ENCODE measurements around the gene CDKN2B. TPM values are rescaled to one million over a fixed set of nuclear protein-coding genes. Genes with fewer than 3 reads are reported as not detected.

Gene CDKN2B
- total RNA-seq, 1 experiment from 2014 or later = 30.4 TPM

GRCh38 chr9:21972361-21972760, 36.7 kb downstream of the CDKN2B start:
- peaks cover 14% of the 10 kb centered on the region for H3K4me1 Mint-ChIP-seq (ENCODE audit: low read depth, unreplicated experiment)
- H3K9me3 Mint-ChIP-seq (ENCODE audit: low read depth, unreplicated experiment) = no peaks in the 10 kb centered on the region
- no peak for DNase-seq
- no TSS peak for BruUV-seq (replicated peaks)
- H3K27ac Mint-ChIP-seq (ENCODE audit: unreplicated experiment) = peak overlapping the region; percentile 76
- no peaks in the 10 kb centered on the region for H3K27me3 Mint-ChIP-seq (ENCODE audit: unreplicated experiment)
- CTCF ChIA-PET = no interaction called here
- no peak for TF ChIP-seq CTCF (IDR thresholded peaks at IDR 0.05; ENCODE audit: unreplicated experiment)
- H3K36me3 Mint-ChIP-seq (ENCODE audit: insufficient read depth, unreplicated experiment) = peaks cover 86% of the 10 kb centered on the region
- peak overlapping the region; percentile 97 for H3K4me3 Mint-ChIP-seq (ENCODE audit: low read depth, unreplicated experiment)
- intact Hi-C loops (cut with micrococcal nuclease; ENCODE audit: unreplicated experiment) = loop anchor here (5.0 kb wide), 1 partner anchor 160 kb away; no protein-coding TSS in a partner anchor

GRCh38 chr9:21970800-21971640, 38.1 kb downstream of the CDKN2B start:
- Mint-ChIP-seq H3K36me3 (ENCODE audit: insufficient read depth, unreplicated experiment) (peaks cover 95% of the 10 kb centered on the region), H3K4me3 (ENCODE audit: low read depth, unreplicated experiment) (peak overlapping the region; percentile 97), H3K9me3 (ENCODE audit: low read depth, unreplicated experiment) (no peaks in the 10 kb centered on the region), H3K4me1 (ENCODE audit: low read depth, unreplicated experiment) (peaks cover 22% of the 10 kb centered on the region), H3K27ac (ENCODE audit: unreplicated experiment) (peak overlapping the region; percentile 76), H3K27me3 (ENCODE audit: unreplicated experiment) (no peaks in the 10 kb centered on the region)
- intact Hi-C loops (cut with micrococcal nuclease; ENCODE audit: unreplicated experiment) = loop anchor here (5.0 kb wide), 1 partner anchor 159 kb away; no protein-coding TSS in a partner anchor
- BruUV-seq (replicated peaks) = no TSS peak
- CTCF ChIA-PET = interaction anchor here (0.7 kb wide), 1 partner anchor 107 kb away, joined by 6 read pairs; no protein-coding TSS in a partner anchor
- TF ChIP-seq CTCF (IDR thresholded peaks at IDR 0.05; ENCODE audit: unreplicated experiment) = no peak
- DNase-seq = no peak

- no peak overlapping the region for H3K4me3 Mint-ChIP-seq (ENCODE audit: low read depth, unreplicated experiment)
- H3K4me1 Mint-ChIP-seq (ENCODE audit: low read depth, unreplicated experiment) = peaks cover 30% of the 10 kb centered on the region
- H3K27ac Mint-ChIP-seq (ENCODE audit: unreplicated experiment) = no peak overlapping the region
- peaks cover 96% of the 10 kb centered on the region for H3K36me3 Mint-ChIP-seq (ENCODE audit: insufficient read depth, unreplicated experiment)
- H3K9me3 Mint-ChIP-seq (ENCODE audit: low read depth, unreplicated experiment) = no peaks in the 10 kb centered on the region
- no TSS peak for BruUV-seq (replicated peaks)
- DNase-seq = no peak
- intact Hi-C loops (cut with micrococcal nuclease; ENCODE audit: unreplicated experiment) = loop anchor here (5.0 kb wide), 1 partner anchor 158 kb away; no protein-coding TSS in a partner anchor
- no peak for TF ChIP-seq CTCF (IDR thresholded peaks at IDR 0.05; ENCODE audit: unreplicated experiment)
- CTCF ChIA-PET = interaction anchor here (0.7 kb wide), 2 partner anchors 11 to 134 kb away, joined by 3 to 5 read pairs; no protein-coding TSS in a partner anchor
- no peaks in the 10 kb centered on the region for H3K27me3 Mint-ChIP-seq (ENCODE audit: unreplicated experiment)
Observed at GRCh38 chr9:21969951-21970799, 38.9 kb downstream of the CDKN2B start.
